Kidney epithelial cell (primary cell): Measurements from ENCODE around the gene TRPT1. TPM values are rescaled to one million over a fixed set of nuclear protein-coding genes. Genes with fewer than 3 reads are reported as not detected.

Experiments used
- DNase-seq: peaks from one replicate; pipeline ENCODE4 v3.0.0-alpha.2; 2010; ENCODE audit warnings: low read depth
- H3K27me3 ChIP-seq: 2 replicates; pipeline ENCODE4 v1.6.0; 2011; ENCODE audit warnings: low read length; ENCODE audit not compliant: control insufficient read depth, insufficient read depth
- H3K36me3 ChIP-seq: 2 replicates; pipeline ENCODE4 v1.5.1; 2011; ENCODE audit warnings: low read length; ENCODE audit not compliant: control insufficient read depth, insufficient read depth
- H3K4me3 ChIP-seq: 2 replicates; pipeline ENCODE4 v1.5.1; 2011; ENCODE audit warnings: low read depth, mild to moderate bottlenecking, control low read depth, low read length
- total RNA-seq: library from RNA; depleted of rRNA; stranded (reverse); fragments of >200 nt; gene quantifications from 2 replicates; pipeline ENCODE4 v1.2.3, GENCODE V29; 2015
- TF ChIP-seq, protein P1 (sequence below): IDR thresholded peaks from 2 replicates; pipeline ENCODE4 v1.5.1; 2011; ENCODE audit warnings: mild to moderate bottlenecking, moderate library complexity, low read length, control low read depth, inconsistent platforms; ENCODE audit not compliant: insufficient read depth, poor library complexity, severe bottlenecking

TRPT1 gene
- total RNA-seq, 1 donor from 2014 or later = 77.1 TPM

- H3K4me3 ChIP-seq = peak overlapping the region; percentile 73
- no peaks in the 10 kb centered on the region for H3K27me3 ChIP-seq
- DNase-seq = no peak
- peaks cover 3% of the 10 kb centered on the region for H3K36me3 ChIP-seq
- TF ChIP-seq, protein P1, sequence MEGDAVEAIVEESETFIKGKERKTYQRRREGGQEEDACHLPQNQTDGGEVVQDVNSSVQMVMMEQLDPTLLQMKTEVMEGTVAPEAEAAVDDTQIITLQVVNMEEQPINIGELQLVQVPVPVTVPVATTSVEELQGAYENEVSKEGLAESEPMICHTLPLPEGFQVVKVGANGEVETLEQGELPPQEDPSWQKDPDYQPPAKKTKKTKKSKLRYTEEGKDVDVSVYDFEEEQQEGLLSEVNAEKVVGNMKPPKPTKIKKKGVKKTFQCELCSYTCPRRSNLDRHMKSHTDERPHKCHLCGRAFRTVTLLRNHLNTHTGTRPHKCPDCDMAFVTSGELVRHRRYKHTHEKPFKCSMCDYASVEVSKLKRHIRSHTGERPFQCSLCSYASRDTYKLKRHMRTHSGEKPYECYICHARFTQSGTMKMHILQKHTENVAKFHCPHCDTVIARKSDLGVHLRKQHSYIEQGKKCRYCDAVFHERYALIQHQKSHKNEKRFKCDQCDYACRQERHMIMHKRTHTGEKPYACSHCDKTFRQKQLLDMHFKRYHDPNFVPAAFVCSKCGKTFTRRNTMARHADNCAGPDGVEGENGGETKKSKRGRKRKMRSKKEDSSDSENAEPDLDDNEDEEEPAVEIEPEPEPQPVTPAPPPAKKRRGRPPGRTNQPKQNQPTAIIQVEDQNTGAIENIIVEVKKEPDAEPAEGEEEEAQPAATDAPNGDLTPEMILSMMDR = no peak
Observed at GRCh38 chr11:64268025-64268892, 42.3 kb upstream of the TRPT1 start.

- DNase-seq = no peak
- Histone ChIP-seq H3K4me3 (no peak overlapping the region), H3K27me3 (no peaks in the 10 kb centered on the region), H3K36me3 (peaks cover 3% of the 10 kb centered on the region)
- TF ChIP-seq, protein P1 = no peak
Observed at GRCh38 chr11:64267207-64267945, 41.4 kb upstream of the TRPT1 start.

GRCh38 chr11:64266339-64266738 lies 40.4 kb upstream of the TRPT1 start:
- peaks cover 3% of the 10 kb centered on the region for H3K36me3 ChIP-seq
- no peak overlapping the region for H3K4me3 ChIP-seq
- no peaks in the 10 kb centered on the region for H3K27me3 ChIP-seq
- TF ChIP-seq, protein P1 = no peak
- DNase-seq = no peak

DNA sequence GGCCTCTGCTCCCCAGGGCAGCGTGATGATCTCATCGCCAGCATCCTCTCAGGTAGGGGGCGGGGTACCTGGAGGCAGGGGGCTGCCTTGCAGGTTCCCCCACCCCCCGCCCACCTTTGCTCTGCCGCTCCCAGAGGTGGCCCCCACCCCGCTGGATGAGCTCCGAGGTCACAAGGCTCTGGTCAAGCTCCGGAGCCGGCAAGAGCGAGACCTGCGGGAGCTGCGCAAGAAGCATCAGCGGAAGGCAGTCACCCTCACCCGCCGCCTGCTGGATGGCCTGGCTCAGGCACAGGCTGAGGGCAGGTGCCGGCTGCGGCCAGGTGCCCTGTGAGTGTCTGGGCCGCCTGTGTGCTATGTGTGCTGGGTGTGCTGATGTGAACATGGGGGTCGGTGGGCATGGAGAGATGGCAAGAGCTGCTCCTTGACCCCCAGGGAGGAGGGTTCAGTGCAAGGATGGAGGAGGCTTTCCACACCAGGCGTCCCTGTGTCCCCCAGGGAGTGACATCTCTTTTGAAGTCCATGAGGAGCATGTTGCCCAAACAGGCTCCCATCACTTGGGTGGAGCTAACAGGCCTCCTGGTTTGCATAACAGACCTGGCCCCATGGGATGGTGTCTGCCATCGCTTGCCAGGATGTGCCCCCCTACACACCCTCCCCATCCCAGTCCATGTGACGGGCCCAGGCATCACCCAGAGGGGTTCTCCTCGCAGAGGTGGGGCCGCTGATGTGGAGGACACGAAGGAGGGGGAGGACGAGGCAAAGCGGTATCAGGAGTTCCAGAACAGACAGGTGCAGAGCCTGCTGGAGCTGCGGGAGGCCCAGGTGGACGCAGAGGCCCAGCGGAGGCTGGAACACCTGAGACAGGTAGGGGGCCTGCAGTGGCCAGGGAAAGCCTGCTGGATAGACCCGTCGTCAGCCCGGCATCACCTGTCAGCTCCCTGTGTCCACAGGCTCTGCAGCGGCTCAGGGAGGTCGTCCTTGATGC lies 39.5 kb upstream of the TRPT1 start:
- no peaks in the 10 kb centered on the region for H3K27me3 ChIP-seq
- H3K36me3 ChIP-seq = peaks cover 3% of the 10 kb centered on the region
- no peak overlapping the region for H3K4me3 ChIP-seq
- TF ChIP-seq, protein P1 = no peak
- DNase-seq = no peak

GRCh38 chr11:64264371-64264852 lies 38.4 kb upstream of the TRPT1 start:
- Histone ChIP-seq H3K27me3 (no peaks in the 10 kb centered on the region), H3K4me3 (no peak overlapping the region), H3K36me3 (peaks cover 3% of the 10 kb centered on the region)
- DNase-seq = no peak
- TF ChIP-seq, protein P1 = no peak
